Activated CD4-positive, alpha-beta T cell treated with anti-CD3 and anti-CD28 coated beads, Interleukin-2, amount 50 U/mL, for 16 hours (primary cell): ENCODE results near the gene TNFRSF25.
A peak's percentile ranks its signal among the peaks of the same experiment; 100 is the strongest.

Source experiments
- DNase-seq: peaks from one replicate; pipeline ENCODE4 v3.0.0-alpha.2; 2020

Gene TNFRSF25

GRCh38 chr1:6414443-6414844 is 51.5 kb downstream of the TNFRSF25 start:
- DNase-seq: peak; percentile 53

- no peak for DNase-seq
Measured at GRCh38 chr1:6412896-6413295, 53.1 kb downstream of the TNFRSF25 start.
